Keratinocyte (primary cell): ENCODE data around the gene ZNF217.
"Not testable (repeated sequence)": the region's sequence is repeated elsewhere in the genome, so short reads cannot be mapped to it uniquely, and the experiment has no call there.

Source experiments
- CTCF ChIP-seq, 3 experiments: IDR thresholded peaks in 1 of 3; conservative IDR thresholded peaks in 1 of 3; optimal IDR thresholded peaks in 1 of 3; 2 replicates in 2 of 3; 3 replicates in 1 of 3; pipeline versions ENCODE3 to v1.5.1; 2011; ENCODE audit warnings: low read length in 3 of 3, mild to moderate bottlenecking in 3 of 3, moderate library complexity in 2 of 3, control low read depth in 1 of 3, inconsistent platforms in 1 of 3; ENCODE audit not compliant: insufficient read depth in 2 of 3; ENCODE audit errors: extremely low read depth in 1 of 3
- EZH2 ChIP-seq: IDR thresholded peaks from one replicate; pipeline ENCODE4 v1.6.1; 2012; ENCODE audit warnings: inconsistent platforms, mild to moderate bottlenecking, low read length, moderate library complexity

- TF ChIP-seq CTCF (optimal IDR thresholded peaks at IDR 0.05 in 1 of 3, IDR thresholded peaks at IDR 0.05 in 1 of 3, conservative IDR thresholded peaks at IDR 0.05 in 1 of 3; ENCODE audit: extremely low read depth in 1 of 3, insufficient read depth in 2 of 3, low read length in 3 of 3); EZH2: not testable (repeated sequence)
These were observed at the start of gene ZNF217 for GRCh38 chr20:53593466-53594007.
